ENCODE data around the gene ABCA5.
A peak's percentile ranks its signal among the peaks of the same experiment; 100 is the strongest.

The ABCA5 gene

GRCh38 chr17:69250641-69251040 lies 76.3 kb downstream of the ABCA5 start:
- DNase-seq, result no peak

GRCh38 chr17:69246726-69247375 lies 80.1 kb downstream of the ABCA5 start:
- peak; percentile 7 to 20 for DNase-seq

- no peak for DNase-seq
These were observed 80.7 kb downstream of the ABCA5 start for GRCh38 chr17:69246202-69246601.

- no peak for DNase-seq
These were observed 81.3 kb downstream of the ABCA5 start for GRCh38 chr17:69245617-69246016.

- no peak for DNase-seq
These were observed 87.0 kb downstream of the ABCA5 start for GRCh38 chr17:69239611-69240600.

- DNase-seq, result no peak
These were observed 90.0 kb downstream of the ABCA5 start for GRCh38 chr17:69236946-69237345.

GRCh38 chr17:69236464-69236863 lies 90.5 kb downstream of the ABCA5 start:
- no peak for DNase-seq

GRCh38 chr17:69235338-69236058 lies 91.4 kb downstream of the ABCA5 start:
- DNase-seq, result peak; percentile 69 to 80

- DNase-seq, result no peak
These were observed 94.3 kb downstream of the ABCA5 start for GRCh38 chr17:69232650-69233049.

- no peak for DNase-seq
These were observed 95.4 kb downstream of the ABCA5 start for GRCh38 chr17:69231521-69231920.

GRCh38 chr17:69230939-69231338 lies 96.0 kb downstream of the ABCA5 start:
- no peak for DNase-seq

- no peak for DNase-seq
These were observed 98.4 kb downstream of the ABCA5 start, which contains the start of gene ABCA10 for GRCh38 chr17:69228576-69228975. Gene ABCA10, minus strand, starts transcription at chr17:69228824. Its CDS starts 3,466 bp downstream, at chr17:69225358.

- DNase-seq, result no peak
These were observed 98.9 kb downstream of the ABCA5 start for GRCh38 chr17:69228018-69228417.

- DNase-seq, result no peak
These were observed 99.4 kb downstream of the ABCA5 start for GRCh38 chr17:69227541-69227940.

GRCh38 chr17:69223809-69224208 lies 103.1 kb downstream of the ABCA5 start:
- no peak for DNase-seq

- DNase-seq, result no peak
These were observed 104.2 kb downstream of the ABCA5 start for GRCh38 chr17:69222707-69223258.

GRCh38 chr17:69220098-69220497 lies 106.8 kb downstream of the ABCA5 start:
- no peak for DNase-seq

GRCh38 chr17:69218986-69219385 lies 107.9 kb downstream of the ABCA5 start:
- DNase-seq, result no peak

- no peak for DNase-seq
These were observed 113.7 kb downstream of the ABCA5 start for GRCh38 chr17:69213059-69213813.

- no peak for DNase-seq
These were observed 118.3 kb downstream of the ABCA5 start for GRCh38 chr17:69208640-69209039.

- no peak for DNase-seq
These were observed 119.8 kb downstream of the ABCA5 start for GRCh38 chr17:69207151-69207550.

- no peak for DNase-seq
These were observed 128.7 kb downstream of the ABCA5 start for GRCh38 chr17:69198238-69198637.
